Esophagus muscularis mucosa (tissue), 2 donors: ENCODE results near the gene CASP3.

Experiments used
- EP300 ChIP-seq: sonication (generic); formaldehyde crosslinking; IDR thresholded peaks from one replicate; pipeline ENCODE4 v1.6.1; 2017; ENCODE audit warnings: antibody characterized with exemption
- POLR2A ChIP-seq: fragments of 450-650 bp; IDR thresholded peaks from one replicate; pipeline ENCODE4 v1.6.1; 2017; ENCODE audit warnings: antibody characterized with exemption, moderate library complexity, mild to moderate bottlenecking, low read depth

- TF ChIP-seq EP300 (no peak), POLR2A (no peak)
Observed at GRCh38 chr4:184641451-184641850, 7.8 kb downstream of the CASP3 start.
